Stimulated activated CD8-positive, alpha-beta memory T cell treated with anti-CD3 and anti-CD28 coated beads, Interleukin-4, amount 100 ng/mL, for 1 hour (primary cell): Measurements from ENCODE around the gene FOXL2NB.
A peak's percentile ranks its signal among the peaks of the same experiment; 100 is the strongest.

Experiments used
- DNase-seq, 2 donors: peaks; one replicate each; pipeline ENCODE4 v3.0.0-alpha.2; 2020; ENCODE audit warnings: low read depth in 2 of 2, low spot score in 1 of 2

Gene FOXL2NB

GRCh38 chr3:138928727-138929372 lies 18.2 kb upstream of the FOXL2NB start:
- no peak for DNase-seq

- DNase-seq: no peak
Measured at GRCh38 chr3:138933068-138933668, 13.8 kb upstream of the FOXL2NB start.

- DNase-seq: no peak
Measured at GRCh38 chr3:138933981-138934691, 12.9 kb upstream of the FOXL2NB start.

GRCh38 chr3:138935505-138935862 lies 11.5 kb upstream of the FOXL2NB start:
- no peak for DNase-seq

GRCh38 chr3:138935863-138936740 lies 10.9 kb upstream of the FOXL2NB start:
- DNase-seq: peak; percentile 35 to 53

- no peak for DNase-seq
Measured at GRCh38 chr3:138936741-138937689, 10.0 kb upstream of the FOXL2NB start.

- DNase-seq: no peak
Measured at GRCh38 chr3:138937690-138938055, 9.3 kb upstream of the FOXL2NB start.

- no peak for DNase-seq
Measured at GRCh38 chr3:138938056-138938876, 8.8 kb upstream of the FOXL2NB start.

- no peak for DNase-seq
Measured at GRCh38 chr3:138938877-138939560, 8.0 kb upstream of the FOXL2NB start.

GRCh38 chr3:138939561-138940241 lies 7.3 kb upstream of the FOXL2NB start:
- no peak for DNase-seq

GRCh38 chr3:138940446-138940845 lies 6.6 kb upstream of the FOXL2NB start:
- DNase-seq: no peak

GRCh38 chr3:138941259-138941885 lies 5.6 kb upstream of the FOXL2NB start:
- DNase-seq: no peak

- DNase-seq: no peak
Measured at GRCh38 chr3:138942271-138942670, 4.7 kb upstream of the FOXL2NB start.

GRCh38 chr3:138942861-138943623 lies 4.0 kb upstream of the FOXL2NB start:
- DNase-seq: no peak

GRCh38 chr3:138943724-138944653 lies 3.0 kb upstream of the FOXL2NB start:
- no peak for DNase-seq

- no peak for DNase-seq
Measured at GRCh38 chr3:138944654-138944928, 2.4 kb upstream of the FOXL2NB start.
